ENCODE measurements around the gene PERM1.
"Not testable (repeated sequence)": the region's sequence is repeated elsewhere in the genome, so short reads cannot be mapped to it uniquely, and the experiment has no call there.

PERM1 gene

DNA sequence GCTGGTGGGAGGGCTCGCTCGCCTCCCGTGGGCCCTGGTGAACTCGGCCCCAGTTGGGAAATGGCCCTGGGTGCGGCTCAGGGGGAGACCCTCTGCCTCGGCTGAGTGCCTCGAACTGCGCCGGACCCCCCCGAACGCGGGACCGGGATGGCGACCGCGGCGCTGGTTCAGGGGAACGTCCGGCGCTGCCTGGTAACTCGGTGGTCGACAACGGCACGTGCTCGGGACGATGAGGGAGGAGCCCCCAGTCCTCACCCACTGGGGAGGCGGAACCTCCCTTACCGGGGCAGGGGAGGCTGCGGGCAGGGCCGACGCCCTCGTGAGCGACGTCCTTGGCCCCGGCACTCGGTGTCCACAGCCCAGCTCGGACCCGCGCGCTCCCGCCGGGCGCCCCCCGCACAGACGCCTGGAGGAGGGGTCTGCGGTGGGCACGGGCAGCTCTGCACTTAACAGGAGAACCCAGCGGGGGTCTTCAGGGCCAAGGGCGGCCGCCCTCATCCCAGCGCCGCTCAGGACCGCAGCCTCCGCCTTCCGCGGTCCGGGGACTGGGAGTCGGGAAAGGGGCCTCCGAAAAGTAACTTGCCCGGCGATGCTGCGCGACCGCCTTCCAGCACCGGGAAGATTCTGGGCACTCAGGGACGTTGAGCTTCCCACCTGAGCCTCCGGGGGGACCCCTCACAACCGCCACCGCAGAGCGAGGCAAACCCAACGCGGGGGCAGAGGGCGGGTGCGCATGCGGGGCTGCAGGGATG is 16.3 kb upstream of the PERM1 start:
- DNase-seq (ENCODE audit: low read depth), result no peak

DNA sequence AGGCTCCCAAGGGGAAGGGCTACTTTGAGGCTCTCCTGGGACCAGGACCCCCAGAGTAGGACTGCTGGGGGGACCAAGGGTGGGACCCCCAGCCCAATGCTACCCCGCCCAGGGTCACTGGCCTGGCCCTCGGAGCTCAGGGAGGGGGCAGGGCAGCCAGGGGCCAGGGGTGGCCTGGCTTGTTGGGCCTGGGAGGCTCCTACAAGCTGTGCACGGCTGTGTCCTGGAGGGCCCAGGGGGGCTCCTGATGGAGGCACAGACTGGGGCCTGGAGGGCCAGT is 15.8 kb upstream of the PERM1 start:
- no peak for DNase-seq (ENCODE audit: low read depth)

DNA sequence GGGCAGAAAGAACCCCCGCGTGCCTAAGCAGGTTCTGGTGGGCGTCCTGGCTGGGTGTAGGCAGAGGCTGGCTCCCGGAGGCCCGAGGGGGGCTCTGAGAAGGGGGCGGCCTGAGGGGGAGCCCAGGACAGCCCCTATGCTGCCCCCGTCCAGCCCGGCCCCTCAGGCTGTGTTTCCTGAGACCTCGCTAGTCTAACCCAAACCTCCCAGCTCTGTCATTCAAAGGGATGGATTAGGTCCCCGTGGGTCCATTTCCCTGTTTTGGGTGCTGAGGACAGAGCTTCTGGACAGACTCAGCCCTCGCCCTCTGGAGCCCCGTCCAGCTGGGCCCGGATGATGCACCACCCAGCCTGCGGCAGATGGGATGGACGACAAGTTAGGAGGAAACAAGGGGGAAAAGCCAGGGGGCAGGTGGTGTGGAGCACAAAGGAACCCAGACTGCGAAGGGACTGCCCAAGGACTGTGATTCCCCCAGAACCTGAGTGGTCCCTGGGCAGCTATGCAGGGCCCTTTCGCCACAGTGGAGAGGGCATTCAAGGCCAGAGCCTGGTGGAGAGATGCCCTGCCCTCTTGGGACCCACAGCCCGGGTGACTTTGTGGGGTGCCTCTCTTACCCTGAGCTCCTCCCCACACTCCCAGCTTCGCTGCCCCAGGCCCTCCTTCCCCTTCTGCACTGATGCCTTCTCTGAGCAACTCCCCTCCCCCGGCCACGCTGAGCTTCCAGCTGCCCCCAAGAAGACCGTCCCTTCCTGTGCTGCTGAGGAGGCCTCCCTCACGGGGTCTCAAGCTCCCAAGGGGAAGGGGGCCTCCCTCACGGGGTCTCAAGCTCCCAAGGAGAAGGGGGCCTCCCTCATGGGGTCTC is 15.2 kb upstream of the PERM1 start:
- no peak for DNase-seq (ENCODE audit: low read depth)

DNA sequence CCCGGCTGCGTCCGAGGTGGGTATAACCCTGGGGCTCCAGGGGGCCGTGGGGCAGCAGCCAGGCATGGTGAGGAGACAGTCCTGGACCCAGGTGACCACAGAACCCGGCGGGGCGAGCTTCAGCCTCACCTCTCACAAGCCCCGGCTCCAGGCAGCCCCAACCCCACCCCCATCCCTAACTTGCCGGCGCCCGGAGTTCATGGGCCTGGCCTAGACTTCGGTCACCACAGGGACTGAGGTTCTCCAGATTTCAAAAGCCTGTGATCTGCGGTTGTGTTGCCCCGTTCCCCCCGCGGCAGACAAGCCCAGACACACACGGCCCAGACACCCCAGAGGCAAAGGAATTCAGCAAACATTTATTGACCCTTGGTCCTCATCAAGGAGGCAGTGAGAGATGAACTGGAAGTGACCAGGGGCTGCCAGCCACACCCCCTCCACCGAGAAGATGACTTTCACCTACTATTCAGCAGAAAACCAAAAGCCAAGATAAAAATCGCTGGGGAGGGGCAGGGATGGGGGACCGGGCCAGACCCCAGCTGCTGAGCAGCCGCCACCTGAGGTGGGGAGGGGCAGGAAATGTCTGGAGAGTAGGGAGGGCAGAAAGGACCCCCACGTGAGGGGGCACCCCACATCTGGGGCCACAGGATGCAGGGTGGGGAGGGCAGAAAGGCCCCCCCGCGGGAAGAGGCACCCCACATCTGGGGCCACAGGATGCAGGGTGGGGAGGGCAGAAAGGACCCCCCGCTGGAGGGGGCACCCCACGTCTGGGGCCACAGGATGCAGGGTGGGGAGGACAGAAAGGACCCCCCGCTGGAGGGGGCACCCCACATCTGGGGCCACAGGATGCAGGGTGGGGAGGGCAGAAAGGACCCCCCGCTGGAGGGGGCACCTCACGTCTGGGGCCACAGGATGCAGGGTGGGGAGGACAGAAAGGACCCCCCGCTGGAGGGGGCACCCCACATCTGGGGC is 14.1 kb upstream of the PERM1 start:
- no peak for DNase-seq (ENCODE audit: low read depth)

DNA sequence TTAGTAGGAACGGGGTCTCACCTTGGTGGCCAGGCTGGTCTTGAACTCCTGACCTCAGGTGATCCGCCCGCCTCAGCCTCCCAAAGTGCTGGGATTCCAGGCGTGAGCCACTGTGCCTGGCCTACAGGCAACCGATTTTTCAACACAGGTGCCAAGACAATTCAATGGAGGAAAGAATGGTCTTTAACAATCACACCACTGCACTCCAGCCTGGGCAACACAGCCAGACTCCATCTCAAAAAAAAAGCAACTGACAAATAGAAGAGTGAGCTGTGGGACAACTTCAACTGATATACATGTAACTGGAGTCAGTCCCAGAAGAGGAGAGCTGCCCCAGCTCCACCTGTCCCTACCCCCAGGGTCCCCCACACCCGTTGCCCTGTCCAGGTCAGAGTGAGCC is 12.7 kb upstream of the PERM1 start:
- not testable (repeated sequence) for DNase-seq (ENCODE audit: low read depth)

DNA sequence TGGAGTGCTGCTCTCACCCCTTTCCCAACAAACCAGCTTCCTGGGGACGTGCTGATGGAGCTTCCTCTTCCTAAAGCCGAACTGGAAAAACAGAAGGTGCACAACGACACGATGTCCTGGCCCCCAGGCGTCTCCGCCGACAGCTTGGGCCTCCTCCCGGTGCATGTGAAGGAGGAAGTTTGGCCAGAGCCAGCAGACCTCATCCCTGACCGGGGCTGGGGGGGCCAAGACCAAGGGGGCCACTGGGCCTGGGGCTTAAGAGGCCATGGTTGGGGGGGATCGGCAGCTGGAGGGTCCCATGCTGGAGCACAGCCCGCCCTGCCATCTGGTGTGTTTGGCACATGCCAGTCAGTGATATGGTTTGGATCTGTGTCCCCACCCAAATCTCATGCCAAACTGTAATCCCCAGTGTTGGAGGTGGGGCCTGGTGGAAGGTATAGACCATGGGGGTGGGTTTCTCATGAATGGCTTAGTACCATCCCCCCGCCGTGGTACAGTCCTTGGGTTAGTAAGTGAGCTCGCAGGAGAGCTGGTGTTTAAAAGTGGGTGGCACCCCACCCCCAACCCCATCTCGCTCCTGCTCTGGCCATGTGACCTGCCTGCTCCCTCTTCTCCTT is 11.6 kb upstream of the PERM1 start:
- DNase-seq (ENCODE audit: low read depth), result no peak

DNA sequence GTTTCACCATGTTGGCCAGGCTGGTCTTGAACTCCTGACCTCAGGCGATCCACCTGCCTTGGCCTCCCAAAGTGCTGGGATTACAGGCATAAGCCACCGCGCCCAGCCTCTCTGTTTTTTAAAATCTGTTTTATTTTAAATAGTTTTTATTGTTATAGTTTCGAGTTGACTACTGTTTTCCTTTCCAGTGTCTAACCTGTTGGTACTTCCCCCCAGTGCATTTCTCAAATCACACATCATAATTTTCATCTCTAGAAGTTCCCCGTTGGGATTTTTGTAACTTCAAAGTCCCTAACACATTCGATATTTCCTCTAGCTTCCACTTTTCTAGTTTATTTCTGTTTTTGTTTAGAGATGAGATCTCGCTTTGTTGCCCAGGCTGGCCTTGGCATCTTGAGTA is 10.5 kb upstream of the PERM1 start:
- DNase-seq (ENCODE audit: low read depth), result no peak

DNA sequence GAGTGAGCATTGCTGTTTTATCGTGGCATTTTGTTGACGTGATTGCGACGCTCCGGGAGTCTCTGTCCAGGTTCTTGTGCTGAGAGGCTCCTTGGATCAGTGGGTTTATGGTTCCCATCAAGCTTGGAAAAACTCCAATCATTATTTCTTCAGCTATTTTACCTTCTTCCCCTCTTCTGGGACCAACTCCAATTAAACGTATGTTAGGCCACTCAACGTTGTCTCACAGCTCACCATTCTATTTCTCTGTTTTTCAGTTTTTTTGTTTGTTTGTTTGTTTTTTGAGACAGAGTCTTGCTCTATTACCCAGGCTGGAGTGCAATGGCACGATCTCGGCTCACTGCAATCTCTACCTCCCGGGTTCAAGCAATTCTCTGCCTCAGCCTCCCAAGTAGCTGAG is 10.0 kb upstream of the PERM1 start:
- DNase-seq (ENCODE audit: low read depth), result no peak

DNA sequence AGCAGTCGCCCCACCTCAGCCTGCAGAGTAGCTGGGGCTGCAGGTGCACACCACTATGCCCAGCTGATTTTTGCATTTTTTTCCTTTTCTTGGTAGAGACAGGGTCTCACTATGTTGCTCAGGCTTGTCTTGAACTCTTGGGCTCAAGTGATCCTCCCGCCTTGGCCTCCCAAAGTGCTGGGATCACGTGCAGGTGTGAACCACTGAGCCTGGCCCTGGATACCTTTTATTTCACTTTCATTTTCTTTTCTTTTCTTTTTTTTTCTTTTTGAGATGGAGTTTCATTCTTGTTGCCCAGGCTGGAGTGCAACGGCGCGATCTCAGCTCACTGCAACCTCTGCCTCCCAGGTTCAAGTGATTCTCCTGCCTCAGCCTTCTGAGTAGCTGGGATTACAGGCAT is 9.4 kb upstream of the PERM1 start:
- DNase-seq (ENCODE audit: low read depth), result not testable (repeated sequence)

DNA sequence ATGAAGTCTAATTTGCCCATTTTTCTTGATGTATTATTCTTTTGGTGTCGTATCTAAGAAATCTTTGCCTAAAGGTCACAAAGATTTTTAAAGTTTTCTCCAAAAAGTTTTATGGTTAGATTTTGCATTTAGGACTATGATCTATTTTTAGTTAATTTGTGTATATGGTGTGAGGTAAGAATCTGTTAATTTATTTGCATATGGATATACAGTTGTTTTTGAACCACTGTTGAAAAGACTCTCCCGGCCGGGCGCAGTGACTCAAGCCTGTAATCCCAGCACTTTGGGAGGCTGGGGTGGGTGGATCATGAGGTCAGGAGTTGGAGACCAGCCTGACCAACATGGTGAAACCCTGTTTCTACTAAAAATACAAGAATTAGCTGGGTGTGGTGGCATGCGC is 6.2 kb upstream of the PERM1 start:
- DNase-seq (ENCODE audit: low read depth), result not testable (repeated sequence)

DNA sequence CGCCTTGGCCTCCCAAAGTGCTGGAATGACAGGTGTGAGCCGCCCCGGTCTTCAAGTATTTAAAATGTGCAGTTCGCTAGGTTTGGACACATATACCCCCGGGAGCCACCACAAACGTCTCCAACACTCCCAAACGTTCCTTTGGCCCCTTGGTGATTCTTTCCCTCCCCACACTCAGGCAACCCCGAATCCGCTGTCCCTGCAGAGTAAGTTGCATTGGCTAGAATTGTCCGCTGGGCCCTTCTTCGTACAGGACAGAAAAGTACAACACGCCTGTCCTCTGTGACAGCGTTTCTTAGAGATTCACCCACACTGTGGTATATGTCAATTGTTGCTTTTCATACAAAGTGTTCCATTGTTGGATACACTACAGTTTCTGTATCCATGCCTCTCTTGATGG is 3.2 kb upstream of the PERM1 start:
- DNase-seq (ENCODE audit: low read depth), result no peak

DNA sequence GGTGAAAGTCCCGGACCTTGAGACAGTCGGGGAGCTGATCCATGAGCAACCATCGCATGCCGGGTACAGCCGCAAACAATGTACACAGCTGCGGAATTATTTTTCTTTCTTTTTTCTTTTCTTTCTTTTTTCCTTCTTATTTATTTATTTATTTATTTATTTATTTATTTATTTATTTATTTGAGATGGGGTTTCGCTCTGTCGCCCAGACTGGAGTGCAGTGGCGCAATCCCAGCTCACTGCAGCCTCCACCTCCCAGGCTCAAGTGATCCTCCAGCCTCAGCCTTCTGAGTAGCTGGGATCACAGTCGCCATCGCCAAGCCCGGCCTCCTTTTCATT is 2.6 kb upstream of the PERM1 start:
- DNase-seq (ENCODE audit: low read depth), result no peak

DNA sequence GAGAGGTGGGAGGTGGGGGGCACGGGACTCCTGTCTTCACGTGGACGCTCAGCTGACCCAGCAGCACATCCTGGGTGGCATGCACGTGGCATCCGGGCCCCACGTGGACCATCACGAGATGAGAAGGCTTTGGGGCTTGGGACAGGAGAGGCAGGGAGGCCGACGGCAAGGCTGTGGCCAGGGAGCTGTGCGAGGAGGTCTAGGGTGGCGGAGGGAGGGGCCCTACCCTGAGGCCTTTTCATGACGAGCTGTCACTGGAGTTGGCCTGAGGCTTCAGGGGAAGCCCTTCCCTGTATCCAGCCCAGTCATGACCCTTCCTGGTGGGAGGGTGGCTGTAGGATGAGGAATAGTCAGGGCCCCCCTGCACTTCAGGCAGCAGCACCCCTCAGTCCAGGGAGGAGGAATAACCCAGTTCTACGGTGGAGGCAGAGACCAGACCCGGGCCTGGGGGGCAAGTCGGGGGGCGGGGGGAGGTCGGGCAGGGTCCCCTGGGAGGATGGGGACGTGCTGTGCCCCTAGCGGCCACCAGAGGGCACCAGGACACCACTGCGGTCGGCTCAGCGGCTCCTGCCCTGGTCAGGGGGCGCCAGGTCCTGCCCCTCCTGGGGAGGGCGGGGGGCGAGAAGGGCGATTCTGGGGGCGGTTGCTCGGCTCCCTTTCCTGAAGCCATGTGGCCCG is 2.0 kb upstream of the PERM1 start:
- peak; percentile 52 for DNase-seq (ENCODE audit: low read depth)

DNA sequence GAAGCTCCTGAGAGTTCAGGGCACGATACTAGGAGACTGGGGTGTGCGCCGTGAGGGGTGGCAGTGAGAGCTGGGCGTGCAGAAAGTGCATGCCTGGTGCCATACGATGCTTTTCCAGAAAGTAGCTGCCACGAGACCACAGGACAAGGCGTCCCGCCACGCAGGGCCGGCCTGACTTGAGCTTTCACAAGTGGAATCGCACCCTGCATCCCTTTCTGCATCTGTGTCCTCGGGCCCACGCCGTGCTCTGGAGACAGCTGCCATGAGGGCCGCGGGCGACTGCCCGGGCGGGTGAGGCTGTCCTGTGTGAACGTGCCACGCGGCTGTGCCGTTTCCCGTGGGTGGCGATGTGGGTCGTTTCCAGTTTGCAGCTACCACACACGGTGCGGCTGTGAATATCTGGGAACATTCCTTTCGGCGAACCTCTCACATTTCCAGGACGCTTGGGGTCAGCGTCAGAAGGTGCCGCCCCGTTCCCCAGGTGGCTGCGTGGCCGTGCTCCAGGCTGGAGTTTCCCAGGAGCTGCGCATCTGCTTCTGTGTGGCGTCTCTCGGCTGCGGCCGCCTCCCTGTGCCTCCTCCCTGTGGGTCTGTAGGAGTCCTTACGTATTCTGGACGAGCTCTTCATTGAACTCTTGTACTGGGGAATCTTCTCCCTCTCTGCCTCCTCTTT is 1.0 kb upstream of the PERM1 start:
- no peak for DNase-seq (ENCODE audit: low read depth)

DNA sequence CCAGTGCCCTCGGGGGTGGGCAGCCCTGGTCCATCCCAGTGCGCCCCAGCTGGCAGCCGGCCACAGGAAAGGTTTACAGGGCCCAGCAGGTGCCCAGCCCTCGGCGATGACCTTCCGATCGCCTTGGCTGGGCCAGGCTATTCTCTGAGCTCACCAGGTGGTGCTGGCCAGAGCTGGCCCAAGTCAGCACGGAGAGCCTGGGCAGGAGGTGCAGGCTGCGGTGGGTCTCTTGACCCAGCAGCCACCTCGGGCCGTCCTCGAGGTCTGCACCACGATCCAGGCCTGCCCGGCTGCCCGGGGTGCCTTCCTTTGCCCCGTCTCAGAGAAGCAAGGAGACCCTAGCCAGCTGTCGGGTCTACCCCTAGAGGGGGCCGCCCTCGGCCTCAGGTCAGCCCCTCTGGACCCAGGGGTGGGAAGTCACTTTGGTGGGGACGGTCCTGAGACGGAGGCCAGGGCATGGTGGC is 370 bp downstream of the PERM1 start:
- DNase-seq (ENCODE audit: low read depth), result no peak

DNA sequence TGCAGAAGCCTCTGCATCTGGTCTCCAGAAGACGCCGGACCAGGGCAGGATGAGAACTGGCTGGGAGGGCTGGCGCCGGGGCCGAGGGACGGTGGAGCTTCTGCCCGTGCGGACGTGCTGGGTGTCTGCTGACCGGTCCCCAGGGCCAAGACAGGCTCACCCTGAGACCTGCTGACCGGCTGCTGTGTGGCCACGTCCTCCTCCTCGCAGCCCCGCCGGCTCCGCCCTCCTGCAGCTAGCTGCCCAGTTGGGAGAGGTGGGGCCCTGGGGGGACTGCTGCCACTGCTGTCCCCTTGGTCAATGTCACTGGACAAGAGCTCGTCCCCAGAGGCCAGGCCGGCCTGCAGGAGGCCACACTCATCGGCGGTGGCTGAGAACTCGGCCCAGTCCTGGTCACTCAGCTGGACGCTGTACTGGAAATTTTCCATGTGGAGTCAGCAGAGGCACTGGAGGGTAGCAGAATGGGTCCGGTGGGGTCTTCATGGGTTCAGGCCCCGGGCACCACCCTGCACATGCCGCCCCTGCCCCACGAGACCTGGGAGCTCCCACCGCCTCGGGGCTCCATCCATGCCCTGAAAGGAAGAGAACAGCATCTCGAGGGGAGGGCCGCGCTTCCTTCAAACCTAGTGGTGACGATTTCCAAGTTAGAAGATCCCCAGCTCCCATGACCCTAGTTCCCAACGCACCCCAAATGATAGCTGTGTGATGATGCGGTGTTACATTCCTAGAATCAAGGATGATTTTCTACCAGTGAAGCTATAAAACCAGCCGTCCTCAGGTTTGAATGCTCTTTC is 1.1 kb downstream of the PERM1 start:
- DNase-seq (ENCODE audit: low read depth), result no peak

DNA sequence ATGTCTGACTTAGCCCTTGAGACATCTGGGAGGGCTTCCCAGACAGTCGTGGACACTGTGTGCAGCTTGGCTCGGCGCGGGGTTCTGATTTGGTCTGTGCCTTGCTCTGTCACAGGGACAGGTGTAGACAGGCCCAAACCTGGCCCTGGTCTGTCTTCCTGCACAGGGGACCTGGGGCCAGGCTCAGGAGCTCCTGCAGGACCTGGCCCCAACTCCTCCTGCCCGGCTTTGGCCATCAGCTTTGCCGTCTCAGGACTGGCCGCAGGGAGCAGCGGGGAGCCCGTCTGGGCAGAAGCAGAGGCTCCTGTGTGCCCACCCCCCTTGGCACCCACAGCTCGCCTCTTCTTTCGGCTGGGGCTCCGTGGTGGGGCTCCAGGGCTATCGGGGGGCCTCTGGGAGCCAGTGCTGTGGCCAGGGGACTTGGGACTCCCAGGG is 1.7 kb downstream of the PERM1 start:
- DNase-seq (ENCODE audit: low read depth), result no peak

DNA sequence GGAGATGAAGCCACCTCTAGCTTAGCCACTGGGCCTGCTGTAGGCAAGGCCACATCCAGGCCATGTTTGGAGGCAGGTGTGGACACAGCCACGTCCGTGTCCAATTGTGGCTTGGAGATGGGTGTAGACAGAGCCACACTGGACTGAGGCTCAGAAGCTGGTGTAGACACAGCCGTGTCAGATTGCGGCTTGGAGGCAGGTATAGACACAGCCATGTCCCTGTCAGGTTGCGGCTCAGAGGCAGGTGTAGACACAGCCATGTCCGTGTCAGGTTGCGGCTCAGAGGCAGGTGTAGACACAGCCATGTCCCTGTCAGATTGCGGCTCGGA is 2.2 kb downstream of the PERM1 start:
- DNase-seq (ENCODE audit: low read depth), result no peak

DNA sequence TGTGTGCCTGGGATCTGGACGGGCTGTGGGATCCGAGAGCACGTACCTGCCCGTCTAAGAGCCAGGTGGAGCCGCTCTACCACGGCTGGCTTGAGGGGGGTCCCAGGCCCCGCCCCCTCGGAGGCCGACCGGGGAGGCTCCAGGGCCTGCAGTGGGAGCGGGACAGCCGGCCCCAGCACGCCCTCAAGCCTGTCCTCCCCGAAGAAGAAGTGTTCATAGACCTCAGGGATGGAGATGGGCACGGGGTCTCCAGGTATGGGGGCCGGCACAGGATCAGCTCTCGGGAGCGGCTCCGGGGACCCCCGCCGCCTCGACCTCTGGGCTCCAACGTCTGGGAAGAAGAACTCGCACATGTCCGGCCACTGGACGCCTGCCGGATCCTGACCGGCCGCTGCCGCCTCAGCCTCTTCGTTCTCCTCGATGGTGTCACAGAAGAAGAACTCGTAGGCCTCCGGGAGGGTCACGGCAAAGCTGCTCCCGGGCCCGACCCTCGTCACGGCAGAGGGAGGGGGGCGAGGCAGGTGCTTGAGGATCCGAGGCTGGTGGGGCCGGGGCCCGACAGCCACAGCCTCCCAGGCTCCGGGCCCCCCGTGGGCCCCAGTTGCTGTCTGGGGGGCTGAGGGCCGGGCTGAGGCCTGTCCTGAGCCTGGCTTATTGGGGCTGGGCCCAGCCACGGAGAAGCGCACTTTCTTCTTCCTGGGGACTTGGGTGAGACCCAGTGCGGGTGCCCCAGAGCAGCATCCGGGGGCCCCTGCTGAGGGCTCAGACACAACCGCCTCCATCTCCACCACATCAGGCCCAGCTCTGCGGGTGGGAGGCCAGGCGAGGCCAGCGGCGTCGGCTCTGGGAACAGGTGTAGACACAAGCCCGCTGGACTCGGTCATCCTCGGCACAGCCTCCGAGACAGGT is 2.8 kb downstream of the PERM1 start:
- DNase-seq (ENCODE audit: low read depth), result no peak

Data from stimulated activated CD8-positive, alpha-beta memory T cell treated with anti-CD3 and anti-CD28 coated beads, Interleukin-15, amount 100 ng/mL, for 24 hours (primary cell).